PC-9 (cell line): Measurements from ENCODE around the gene NMNAT2. TPM values are rescaled to one million over a fixed set of nuclear protein-coding genes. Genes with fewer than 3 reads are reported as not detected.

Experiments used
- BruUV-seq: library from RNA; stranded (reverse); fragments of 400-500 nt; replicated peaks from 2 replicates; lab custom pipeline; 2021; lab: Mats Ljungman, UMichigan
- CTCF ChIA-PET: fragments of 300-600 bp; sonication (Branson Sonifier 250); formaldehyde crosslinking; loops from one replicate; lab custom pipeline; 2022; ENCODE audit warnings: antibody characterized with exemption; lab: Charles Lee
- POLR2A ChIA-PET: fragments of 300-600 bp; sonication (Branson Sonifier 250); formaldehyde crosslinking; loops from one replicate; lab custom pipeline; 2022; ENCODE audit warnings: antibody characterized with exemption; ENCODE audit not compliant: unreplicated experiment; lab: Charles Lee
- DNase-seq, 2 experiments: peaks; one replicate each; pipeline versions ENCODE4 v3.0.0 to v3.0.0-alpha.2; 2015 to 2022; ENCODE audit warnings: mixed read lengths in 1 of 2
- H2AFZ ChIP-seq: fragments of 200-600 bp; sonication (generic); 2 replicates; pipeline ENCODE4 v1.8.1; 2017; ENCODE audit warnings: antibody characterized with exemption
- H3F3A ChIP-seq: fragments of 200-600 bp; sonication (generic); 2 replicates; pipeline ENCODE4 v1.8.1; 2017; ENCODE audit warnings: antibody characterized with exemption, mild to moderate bottlenecking, low read depth; ENCODE audit not compliant: insufficient read depth
- H3K27ac ChIP-seq: fragments of 200-600 bp; sonication (generic); 2 replicates; pipeline ENCODE4 v1.6.1; 2016; ENCODE audit warnings: mixed run types
- H3K27me3 ChIP-seq: fragments of 200-600 bp; sonication (generic); 2 replicates; pipeline ENCODE4 v1.6.1; 2016; ENCODE audit warnings: low read depth, mixed run types; ENCODE audit not compliant: insufficient read depth
- H3K36me3 ChIP-seq: fragments of 200-600 bp; sonication (generic); 2 replicates; pipeline ENCODE4 v1.6.1; 2016; ENCODE audit warnings: low read depth, mixed run types
- H3K4me1 ChIP-seq: fragments of 200-600 bp; sonication (generic); replicated peaks from 2 replicates; pipeline ENCODE4 v1.6.1; 2016; ENCODE audit warnings: mixed run types; ENCODE audit not compliant: insufficient read depth
- H3K4me2 ChIP-seq: fragments of 200-600 bp; sonication (generic); 2 replicates; pipeline ENCODE4 v1.6.1; 2017; ENCODE audit warnings: mixed run types
- H3K4me3 ChIP-seq: fragments of 200-600 bp; sonication (generic); 2 replicates; pipeline ENCODE4 v1.6.1; 2016; ENCODE audit warnings: mixed run types
- H3K79me2 ChIP-seq: fragments of 200-600 bp; sonication (generic); 2 replicates; pipeline ENCODE4 v1.6.1; 2017; ENCODE audit warnings: low read depth, mixed run types
- H3K9me2 ChIP-seq: fragments of 200-600 bp; sonication (generic); 2 replicates; pipeline ENCODE4 v1.8.1; 2017; ENCODE audit warnings: mild to moderate bottlenecking; ENCODE audit not compliant: insufficient read depth
- H3K9me3 ChIP-seq: fragments of 200-600 bp; sonication (generic); 2 replicates; pipeline ENCODE4 v1.8.1; 2016; ENCODE audit warnings: low read depth; ENCODE audit not compliant: insufficient read depth
- H4K20me1 ChIP-seq: fragments of 200-600 bp; sonication (generic); 2 replicates; pipeline ENCODE4 v1.8.1; 2017; ENCODE audit not compliant: insufficient read depth
- EZH2 ChIP-seq: fragments of 200-600 bp; sonication (generic); IDR thresholded peaks from 2 replicates; pipeline ENCODE4 v1.8.0; 2017; ENCODE audit warnings: antibody characterized with exemption, low read depth
- intact Hi-C: fragments of 100-400 bp; cut with micrococcal nuclease; formaldehyde crosslinking; loops from one replicate; pipeline ENCODE4 v1.10.0; 2022; ENCODE audit not compliant: unreplicated experiment
- total RNA-seq: library from RNA; stranded (reverse); gene quantifications from 2 replicates; pipeline ENCODE4 v1.2.3, GENCODE V29; 2021
- TF ChIP-seq, protein P1 (sequence below): fragments of 200-600 bp; sonication (generic); conservative IDR thresholded peaks from 2 replicates; pipeline ENCODE4 v1.6.1; 2017; ENCODE audit warnings: mixed run types, antibody characterized with exemption, mild to moderate bottlenecking, moderate library complexity

NMNAT2 gene
- total RNA-seq, 1 experiment from 2014 or later = 29.2 TPM

DNA sequence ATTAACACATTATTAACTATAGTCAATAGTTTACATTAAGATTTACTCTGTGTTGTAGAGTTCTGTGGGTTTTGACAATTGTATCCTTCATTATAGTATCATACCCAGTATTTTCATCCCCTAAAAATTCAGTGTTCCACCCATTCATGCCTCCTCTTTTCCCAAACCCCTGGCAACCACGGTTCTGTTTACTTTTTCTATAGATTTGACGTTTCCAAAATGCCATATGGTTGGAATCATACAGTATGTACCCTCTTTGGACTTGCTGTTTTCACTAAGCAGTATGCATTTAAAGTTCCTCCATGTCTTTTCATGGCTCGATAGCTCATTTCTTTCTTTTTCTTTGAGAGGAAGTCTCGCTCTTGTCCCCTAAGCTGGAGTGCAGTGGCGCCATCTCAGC lies 122.7 kb downstream of the NMNAT2 start:
- TF ChIP-seq, protein P1, sequence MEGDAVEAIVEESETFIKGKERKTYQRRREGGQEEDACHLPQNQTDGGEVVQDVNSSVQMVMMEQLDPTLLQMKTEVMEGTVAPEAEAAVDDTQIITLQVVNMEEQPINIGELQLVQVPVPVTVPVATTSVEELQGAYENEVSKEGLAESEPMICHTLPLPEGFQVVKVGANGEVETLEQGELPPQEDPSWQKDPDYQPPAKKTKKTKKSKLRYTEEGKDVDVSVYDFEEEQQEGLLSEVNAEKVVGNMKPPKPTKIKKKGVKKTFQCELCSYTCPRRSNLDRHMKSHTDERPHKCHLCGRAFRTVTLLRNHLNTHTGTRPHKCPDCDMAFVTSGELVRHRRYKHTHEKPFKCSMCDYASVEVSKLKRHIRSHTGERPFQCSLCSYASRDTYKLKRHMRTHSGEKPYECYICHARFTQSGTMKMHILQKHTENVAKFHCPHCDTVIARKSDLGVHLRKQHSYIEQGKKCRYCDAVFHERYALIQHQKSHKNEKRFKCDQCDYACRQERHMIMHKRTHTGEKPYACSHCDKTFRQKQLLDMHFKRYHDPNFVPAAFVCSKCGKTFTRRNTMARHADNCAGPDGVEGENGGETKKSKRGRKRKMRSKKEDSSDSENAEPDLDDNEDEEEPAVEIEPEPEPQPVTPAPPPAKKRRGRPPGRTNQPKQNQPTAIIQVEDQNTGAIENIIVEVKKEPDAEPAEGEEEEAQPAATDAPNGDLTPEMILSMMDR = no peak
- no peak for TF ChIP-seq EZH2
- Histone ChIP-seq H3K27me3 (no peaks in the 10 kb centered on the region), H3K27ac (no peak overlapping the region), H3K4me3 (no peak overlapping the region), H3K79me2 (no peaks in the 10 kb centered on the region), H3K4me2 (no peak overlapping the region), H2AFZ (no peak overlapping the region), H3K9me3 (no peaks in the 10 kb centered on the region), H3K4me1 (no peaks in the 10 kb centered on the region), H3K36me3 (no peaks in the 10 kb centered on the region), H3F3A (no peaks in the 10 kb centered on the region), H3K9me2 (no peaks in the 10 kb centered on the region), H4K20me1 (no peaks in the 10 kb centered on the region)
- ChIA-PET POLR2A (no interaction called here), CTCF (interaction anchor here (0.5 kb wide), 1 partner anchor 18 kb away, joined by 7 read pairs; no protein-coding TSS in a partner anchor)
- BruUV-seq = no TSS peak
- intact Hi-C loops = no loop called here
- DNase-seq = no peak

DNA sequence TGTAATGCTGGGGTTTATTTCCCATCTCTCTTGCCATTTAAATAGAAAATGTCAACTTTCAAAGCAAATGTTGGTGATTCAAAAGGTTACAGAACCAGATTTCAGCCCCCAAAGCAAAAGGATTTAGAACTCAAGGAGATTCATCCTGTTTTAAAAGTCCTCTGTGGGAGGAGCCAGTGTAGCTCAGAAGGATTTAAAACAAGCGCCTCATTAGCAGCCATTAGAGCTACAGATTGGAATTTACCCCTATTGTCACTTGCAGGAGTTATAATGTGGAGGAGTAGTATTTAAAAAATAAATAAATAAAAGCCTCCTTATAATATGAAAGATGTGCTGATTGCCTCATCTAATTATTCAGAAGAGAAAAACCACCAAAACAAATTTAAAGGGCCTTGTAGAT lies 124.3 kb downstream of the NMNAT2 start:
- Histone ChIP-seq H3K9me3 (no peaks in the 10 kb centered on the region), H4K20me1 (no peaks in the 10 kb centered on the region), H3F3A (no peaks in the 10 kb centered on the region), H2AFZ (no peak overlapping the region), H3K79me2 (no peaks in the 10 kb centered on the region), H3K4me3 (no peak overlapping the region), H3K27me3 (no peaks in the 10 kb centered on the region), H3K4me1 (no peaks in the 10 kb centered on the region), H3K36me3 (no peaks in the 10 kb centered on the region), H3K9me2 (no peaks in the 10 kb centered on the region), H3K4me2 (no peak overlapping the region), H3K27ac (no peak overlapping the region)
- BruUV-seq = no TSS peak
- ChIA-PET CTCF (no interaction called here), POLR2A (no interaction called here)
- no peak for DNase-seq
- no peak for TF ChIP-seq EZH2
- TF ChIP-seq, protein P1 = no peak
- intact Hi-C loops = no loop called here

DNA sequence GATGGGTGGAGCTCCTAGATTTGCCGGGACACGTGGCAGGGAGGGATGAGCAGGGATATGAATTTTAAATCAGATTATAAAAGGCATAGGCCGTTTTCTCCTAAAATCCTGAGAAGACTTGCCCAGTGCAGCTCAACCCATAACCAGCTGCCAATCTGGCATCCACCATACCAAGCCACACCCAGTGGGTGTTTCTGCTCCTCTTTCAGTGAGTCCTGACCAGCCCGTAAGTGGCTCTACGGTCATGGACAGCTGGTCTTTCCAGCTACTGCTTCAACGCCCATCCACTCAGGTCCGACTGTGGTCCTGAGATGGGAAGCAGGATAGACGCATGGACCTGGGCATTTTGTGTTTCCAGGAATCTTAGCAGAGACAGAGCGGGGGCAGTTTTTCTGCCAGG lies 124.9 kb downstream of the NMNAT2 start:
- H3K9me3 ChIP-seq = no peaks in the 10 kb centered on the region
- intact Hi-C loops = no loop called here
- no peak overlapping the region for H2AFZ ChIP-seq
- no peaks in the 10 kb centered on the region for H3K36me3 ChIP-seq
- H3K79me2 ChIP-seq = no peaks in the 10 kb centered on the region
- CTCF ChIA-PET = no interaction called here
- no peak for DNase-seq
- H3K9me2 ChIP-seq = no peaks in the 10 kb centered on the region
- no peaks in the 10 kb centered on the region for H4K20me1 ChIP-seq
- H3F3A ChIP-seq = no peaks in the 10 kb centered on the region
- no peak overlapping the region for H3K27ac ChIP-seq
- POLR2A ChIA-PET = no interaction called here
- no peaks in the 10 kb centered on the region for H3K4me1 ChIP-seq
- TF ChIP-seq, protein P1 = no peak
- TF ChIP-seq EZH2 = no peak
- no peak overlapping the region for H3K4me2 ChIP-seq
- BruUV-seq = no TSS peak
- H3K27me3 ChIP-seq = no peaks in the 10 kb centered on the region
- H3K4me3 ChIP-seq = no peak overlapping the region
